GM23338 (cell line): Measurements from ENCODE around the gene ZKSCAN2. TPM values are rescaled to one million over a fixed set of nuclear protein-coding genes. Genes with fewer than 3 reads are reported as not detected.

Experiments
- ATAC-seq: fragments of 200-7000 bp; cut with Tn5 transposase; 3 replicates; pipeline ENCODE4 v1.9.1; 2020
- DNase-seq: peaks from one replicate; pipeline ENCODE4 v3.0.0-alpha.2; 2015; ENCODE audit warnings: low spot score
- H2AFZ ChIP-seq: fragments of 200-600 bp; sonication (generic); 2 replicates; pipeline ENCODE4 v1.8.0; 2016; ENCODE audit warnings: antibody characterized with exemption, mild to moderate bottlenecking, moderate library complexity
- H3F3A ChIP-seq: fragments of 200-600 bp; sonication (generic); replicated peaks from 2 replicates; pipeline ENCODE4 v1.8.0; 2017; ENCODE audit warnings: antibody characterized with exemption, mixed run types, low read depth
- H3K27ac ChIP-seq: fragments of 200-600 bp; sonication (generic); 2 replicates; pipeline ENCODE4 v1.6.1; 2016; ENCODE audit warnings: low read depth
- H3K27me3 ChIP-seq: fragments of 200-600 bp; sonication (generic); 2 replicates; pipeline ENCODE4 v1.8.0; 2016; ENCODE audit warnings: mild to moderate bottlenecking, mixed run types, moderate library complexity; ENCODE audit not compliant: insufficient read depth
- H3K36me3 ChIP-seq: fragments of 200-600 bp; sonication (generic); 2 replicates; pipeline ENCODE4 v1.8.0; 2016; ENCODE audit warnings: mild to moderate bottlenecking; ENCODE audit not compliant: insufficient read depth
- H3K4me1 ChIP-seq: fragments of 200-600 bp; sonication (generic); 2 replicates; pipeline ENCODE4 v1.8.0; 2016; ENCODE audit warnings: mild to moderate bottlenecking, moderate library complexity; ENCODE audit not compliant: insufficient read depth
- H3K4me2 ChIP-seq: fragments of 200-600 bp; sonication (generic); 2 replicates; pipeline ENCODE4 v1.7.1; 2017; ENCODE audit warnings: mixed run types
- H3K4me3 ChIP-seq: fragments of 200-600 bp; sonication (generic); 2 replicates; pipeline ENCODE4 v1.6.1; 2016; ENCODE audit warnings: mixed run types
- H3K79me2 ChIP-seq: fragments of 200-600 bp; sonication (generic); replicated peaks from 2 replicates; pipeline ENCODE4 v1.8.0; 2017; ENCODE audit warnings: mild to moderate bottlenecking; ENCODE audit not compliant: insufficient read depth
- H3K9me2 ChIP-seq: fragments of 200-600 bp; sonication (generic); 2 replicates; pipeline ENCODE4 v1.8.0; 2017; ENCODE audit not compliant: insufficient read depth
- H4K20me1 ChIP-seq: fragments of 200-600 bp; sonication (generic); replicated peaks from 2 replicates; pipeline ENCODE4 v1.8.0; 2017; ENCODE audit warnings: mild to moderate bottlenecking; ENCODE audit not compliant: insufficient read depth
- H3K27ac Mint-ChIP-seq: 2 replicates; pipeline ENCODE4 v1.8.0; 2020; ENCODE audit warnings: inconsistent platforms, mild to moderate bottlenecking, moderate library complexity, mixed read lengths
- H3K27me3 Mint-ChIP-seq: 3 replicates; pipeline ENCODE4 v1.8.0; 2022; ENCODE audit warnings: low read depth, mild to moderate bottlenecking, moderate library complexity, mixed read lengths, inconsistent platforms; ENCODE audit not compliant: insufficient read depth, poor library complexity
- H3K36me3 Mint-ChIP-seq: 3 replicates; pipeline ENCODE4 v1.8.0; 2021; ENCODE audit warnings: low read depth, mild to moderate bottlenecking, inconsistent platforms, moderate library complexity, mixed read lengths
- H3K4me1 Mint-ChIP-seq: 3 replicates; pipeline ENCODE4 v1.8.0; 2020; ENCODE audit warnings: mild to moderate bottlenecking, inconsistent platforms, mixed read lengths
- H3K4me3 Mint-ChIP-seq: 3 replicates; pipeline ENCODE4 v1.8.0; 2021; ENCODE audit warnings: moderate library complexity, mild to moderate bottlenecking, inconsistent platforms, mixed read lengths
- H3K9me3 Mint-ChIP-seq: 3 replicates; pipeline ENCODE4 v1.8.0; 2020; ENCODE audit warnings: moderate library complexity, mild to moderate bottlenecking, inconsistent platforms, mixed read lengths
- CREB1 ChIP-seq: fragments of 250-450 bp; sonication (Bioruptor Pico); IDR thresholded peaks from 2 replicates; pipeline ENCODE4 v1.5.0; 2020; ENCODE audit warnings: low read depth, mild to moderate bottlenecking, moderate library complexity
- ETS1 ChIP-seq: IDR thresholded peaks from 2 replicates; pipeline ENCODE4 v1.6.1; 2016; ENCODE audit warnings: antibody characterized with exemption
- EZH2 ChIP-seq: fragments of 200-600 bp; sonication (generic); IDR thresholded peaks from one replicate; pipeline ENCODE4 v1.8.0; 2017; ENCODE audit warnings: antibody characterized with exemption, mild to moderate bottlenecking, low read depth; ENCODE audit not compliant: unreplicated experiment
- EZH2phosphoT487 ChIP-seq: fragments of 200-600 bp; sonication (generic); IDR thresholded peaks from one replicate; pipeline ENCODE4 v1.8.1; 2018; ENCODE audit warnings: antibody characterized with exemption; ENCODE audit not compliant: unreplicated experiment
- JUNB ChIP-seq: IDR thresholded peaks from one replicate; pipeline ENCODE4 v1.6.1; 2016; ENCODE audit warnings: antibody characterized with exemption; ENCODE audit not compliant: unreplicated experiment
- NANOG ChIP-seq: IDR thresholded peaks from 2 replicates; pipeline ENCODE4 v1.6.1; 2016; ENCODE audit warnings: antibody characterized with exemption, borderline replicate concordance
- POLR2AphosphoS5 ChIP-seq: IDR thresholded peaks from 2 replicates; pipeline ENCODE4 v1.6.1; 2016; ENCODE audit warnings: antibody characterized with exemption, low read depth
- STAT1 ChIP-seq: IDR thresholded peaks from one replicate; pipeline ENCODE4 v1.6.1; 2016; ENCODE audit warnings: antibody characterized with exemption; ENCODE audit not compliant: unreplicated experiment
- ZNF114 ChIP-seq: fragments of 250-450 bp; sonication (Bioruptor Pico); IDR thresholded peaks from 2 replicates; pipeline ENCODE4 v1.5.0; 2020; ENCODE audit warnings: mild to moderate bottlenecking, moderate library complexity
- ZNF331 ChIP-seq: fragments of 250-450 bp; sonication (Bioruptor Pico); IDR thresholded peaks from 2 replicates; pipeline ENCODE4 v1.5.0; 2020; ENCODE audit warnings: low read depth, mild to moderate bottlenecking, moderate library complexity
- polyA plus RNA-seq: library from polyadenylated mRNA; unstranded; fragments of >200 nt; fragmentation: Nextera tagmentation; extraction: Ambion mirVana; gene quantifications from 2 replicates; pipeline ENCODE4 v1.2.1, GENCODE V29; 2016
- total RNA-seq: library from RNA; depleted of rRNA; stranded (reverse); fragments of >200 nt; shearing (Covaris generic); gene quantifications from 2 replicates; pipeline ENCODE4 v1.2.3, GENCODE V29; 2014
- TF ChIP-seq, protein P1 (sequence below): fragments of 250-450 bp; sonication (Bioruptor Pico); IDR thresholded peaks from 2 replicates; pipeline ENCODE4 v1.5.0; 2020; ENCODE audit warnings: mild to moderate bottlenecking, moderate library complexity
- TF ChIP-seq, protein P2 (sequence below): IDR thresholded peaks from one replicate; pipeline ENCODE4 v1.6.1; 2018; ENCODE audit warnings: antibody characterized with exemption; ENCODE audit not compliant: unreplicated experiment
- TF ChIP-seq, protein P3 (sequence below), 2 experiments: fragments of 200-600 bp in 1 of 2; sonication (generic) in 1 of 2; conservative IDR thresholded peaks; 2 replicates each; pipeline versions ENCODE4 v1.5.1 to v1.6.1; 2016 to 2017; ENCODE audit warnings: antibody characterized with exemption in 2 of 2, low read depth in 2 of 2, mild to moderate bottlenecking in 2 of 2, moderate library complexity in 1 of 2

Gene ZKSCAN2
- total and polyA plus RNA-seq, 2 experiments from 2014 or later = 2.0 to 8.8 TPM

DNA sequence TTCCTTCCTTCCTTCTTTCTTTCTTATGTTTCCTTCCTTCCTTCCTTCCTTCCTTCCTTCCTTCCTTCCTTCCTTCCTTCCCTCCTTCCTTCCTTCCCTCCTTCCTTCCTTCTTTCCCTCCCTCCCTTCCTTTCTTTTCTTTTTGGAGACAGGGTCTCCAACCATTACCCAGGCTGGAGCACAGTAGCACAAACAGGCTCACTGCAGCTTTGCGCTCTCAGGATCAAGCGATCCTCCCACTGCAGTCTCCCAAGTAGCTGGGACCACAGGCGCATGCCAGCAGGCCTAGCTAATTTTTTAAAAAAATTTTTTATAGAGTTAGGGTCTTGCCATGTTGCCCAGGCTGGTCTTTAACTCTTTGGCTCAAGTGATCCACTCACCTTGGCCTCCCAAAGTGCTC, 31.8 kb upstream of the ZKSCAN2 start:
- no peak for ATAC-seq
- no peaks in the 10 kb centered on the region for H3K9me2 ChIP-seq
- H3K27me3 ChIP-seq = no peaks in the 10 kb centered on the region
- DNase-seq = no peak
- H3K79me2 ChIP-seq = no peaks in the 10 kb centered on the region
- H3K4me1 Mint-ChIP-seq = no peaks in the 10 kb centered on the region
- TF ChIP-seq ZNF114 (CRISPR knock-in tag) = no peak
- no peak for TF ChIP-seq NANOG
- no peak for TF ChIP-seq CREB1
- TF ChIP-seq, protein P1, sequence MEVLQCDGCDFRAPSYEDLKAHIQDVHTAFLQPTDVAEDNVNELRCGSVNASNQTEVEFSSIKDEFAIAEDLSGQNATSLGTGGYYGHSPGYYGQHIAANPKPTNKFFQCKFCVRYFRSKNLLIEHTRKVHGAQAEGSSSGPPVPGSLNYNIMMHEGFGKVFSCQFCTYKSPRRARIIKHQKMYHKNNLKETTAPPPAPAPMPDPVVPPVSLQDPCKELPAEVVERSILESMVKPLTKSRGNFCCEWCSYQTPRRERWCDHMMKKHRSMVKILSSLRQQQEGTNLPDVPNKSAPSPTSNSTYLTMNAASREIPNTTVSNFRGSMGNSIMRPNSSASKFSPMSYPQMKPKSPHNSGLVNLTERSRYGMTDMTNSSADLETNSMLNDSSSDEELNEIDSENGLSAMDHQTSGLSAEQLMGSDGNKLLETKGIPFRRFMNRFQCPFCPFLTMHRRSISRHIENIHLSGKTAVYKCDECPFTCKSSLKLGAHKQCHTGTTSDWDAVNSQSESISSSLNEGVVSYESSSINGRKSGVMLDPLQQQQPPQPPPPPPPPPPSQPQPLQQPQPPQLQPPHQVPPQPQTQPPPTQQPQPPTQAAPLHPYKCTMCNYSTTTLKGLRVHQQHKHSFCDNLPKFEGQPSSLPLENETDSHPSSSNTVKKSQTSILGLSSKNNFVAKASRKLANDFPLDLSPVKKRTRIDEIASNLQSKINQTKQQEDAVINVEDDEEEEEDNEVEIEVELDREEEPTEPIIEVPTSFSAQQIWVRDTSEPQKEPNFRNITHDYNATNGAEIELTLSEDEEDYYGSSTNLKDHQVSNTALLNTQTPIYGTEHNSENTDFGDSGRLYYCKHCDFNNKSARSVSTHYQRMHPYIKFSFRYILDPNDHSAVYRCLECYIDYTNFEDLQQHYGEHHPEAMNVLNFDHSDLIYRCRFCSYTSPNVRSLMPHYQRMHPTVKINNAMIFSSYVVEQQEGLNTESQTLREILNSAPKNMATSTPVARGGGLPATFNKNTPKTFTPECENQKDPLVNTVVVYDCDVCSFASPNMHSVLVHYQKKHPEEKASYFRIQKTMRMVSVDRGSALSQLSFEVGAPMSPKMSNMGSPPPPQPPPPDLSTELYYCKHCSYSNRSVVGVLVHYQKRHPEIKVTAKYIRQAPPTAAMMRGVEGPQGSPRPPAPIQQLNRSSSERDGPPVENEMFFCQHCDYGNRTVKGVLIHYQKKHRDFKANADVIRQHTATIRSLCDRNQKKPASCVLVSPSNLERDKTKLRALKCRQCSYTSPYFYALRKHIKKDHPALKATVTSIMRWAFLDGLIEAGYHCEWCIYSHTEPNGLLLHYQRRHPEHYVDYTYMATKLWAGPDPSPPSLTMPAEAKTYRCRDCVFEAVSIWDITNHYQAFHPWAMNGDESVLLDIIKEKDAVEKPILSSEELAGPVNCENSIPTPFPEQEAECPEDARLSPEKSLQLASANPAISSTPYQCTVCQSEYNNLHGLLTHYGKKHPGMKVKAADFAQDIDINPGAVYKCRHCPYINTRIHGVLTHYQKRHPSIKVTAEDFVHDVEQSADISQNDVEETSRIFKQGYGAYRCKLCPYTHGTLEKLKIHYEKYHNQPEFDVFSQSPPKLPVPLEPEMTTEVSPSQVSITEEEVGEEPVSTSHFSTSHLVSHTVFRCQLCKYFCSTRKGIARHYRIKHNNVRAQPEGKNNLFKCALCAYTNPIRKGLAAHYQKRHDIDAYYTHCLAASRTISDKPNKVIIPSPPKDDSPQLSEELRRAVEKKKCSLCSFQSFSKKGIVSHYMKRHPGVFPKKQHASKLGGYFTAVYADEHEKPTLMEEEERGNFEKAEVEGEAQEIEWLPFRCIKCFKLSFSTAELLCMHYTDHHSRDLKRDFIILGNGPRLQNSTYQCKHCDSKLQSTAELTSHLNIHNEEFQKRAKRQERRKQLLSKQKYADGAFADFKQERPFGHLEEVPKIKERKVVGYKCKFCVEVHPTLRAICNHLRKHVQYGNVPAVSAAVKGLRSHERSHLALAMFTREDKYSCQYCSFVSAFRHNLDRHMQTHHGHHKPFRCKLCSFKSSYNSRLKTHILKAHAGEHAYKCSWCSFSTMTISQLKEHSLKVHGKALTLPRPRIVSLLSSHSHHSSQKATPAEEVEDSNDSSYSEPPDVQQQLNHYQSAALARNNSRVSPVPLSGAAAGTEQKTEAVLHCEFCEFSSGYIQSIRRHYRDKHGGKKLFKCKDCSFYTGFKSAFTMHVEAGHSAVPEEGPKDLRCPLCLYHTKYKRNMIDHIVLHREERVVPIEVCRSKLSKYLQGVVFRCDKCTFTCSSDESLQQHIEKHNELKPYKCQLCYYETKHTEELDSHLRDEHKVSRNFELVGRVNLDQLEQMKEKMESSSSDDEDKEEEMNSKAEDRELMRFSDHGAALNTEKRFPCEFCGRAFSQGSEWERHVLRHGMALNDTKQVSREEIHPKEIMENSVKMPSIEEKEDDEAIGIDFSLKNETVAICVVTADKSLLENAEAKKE (CRISPR knock-in tag) = no peak
- no peak for TF ChIP-seq STAT1
- no peak for TF ChIP-seq EZH2phosphoT487
- TF ChIP-seq, protein P2, sequence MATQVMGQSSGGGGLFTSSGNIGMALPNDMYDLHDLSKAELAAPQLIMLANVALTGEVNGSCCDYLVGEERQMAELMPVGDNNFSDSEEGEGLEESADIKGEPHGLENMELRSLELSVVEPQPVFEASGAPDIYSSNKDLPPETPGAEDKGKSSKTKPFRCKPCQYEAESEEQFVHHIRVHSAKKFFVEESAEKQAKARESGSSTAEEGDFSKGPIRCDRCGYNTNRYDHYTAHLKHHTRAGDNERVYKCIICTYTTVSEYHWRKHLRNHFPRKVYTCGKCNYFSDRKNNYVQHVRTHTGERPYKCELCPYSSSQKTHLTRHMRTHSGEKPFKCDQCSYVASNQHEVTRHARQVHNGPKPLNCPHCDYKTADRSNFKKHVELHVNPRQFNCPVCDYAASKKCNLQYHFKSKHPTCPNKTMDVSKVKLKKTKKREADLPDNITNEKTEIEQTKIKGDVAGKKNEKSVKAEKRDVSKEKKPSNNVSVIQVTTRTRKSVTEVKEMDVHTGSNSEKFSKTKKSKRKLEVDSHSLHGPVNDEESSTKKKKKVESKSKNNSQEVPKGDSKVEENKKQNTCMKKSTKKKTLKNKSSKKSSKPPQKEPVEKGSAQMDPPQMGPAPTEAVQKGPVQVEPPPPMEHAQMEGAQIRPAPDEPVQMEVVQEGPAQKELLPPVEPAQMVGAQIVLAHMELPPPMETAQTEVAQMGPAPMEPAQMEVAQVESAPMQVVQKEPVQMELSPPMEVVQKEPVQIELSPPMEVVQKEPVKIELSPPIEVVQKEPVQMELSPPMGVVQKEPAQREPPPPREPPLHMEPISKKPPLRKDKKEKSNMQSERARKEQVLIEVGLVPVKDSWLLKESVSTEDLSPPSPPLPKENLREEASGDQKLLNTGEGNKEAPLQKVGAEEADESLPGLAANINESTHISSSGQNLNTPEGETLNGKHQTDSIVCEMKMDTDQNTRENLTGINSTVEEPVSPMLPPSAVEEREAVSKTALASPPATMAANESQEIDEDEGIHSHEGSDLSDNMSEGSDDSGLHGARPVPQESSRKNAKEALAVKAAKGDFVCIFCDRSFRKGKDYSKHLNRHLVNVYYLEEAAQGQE = no peak
- no peak for TF ChIP-seq ETS1
- TF ChIP-seq JUNB = no peak
- no peak for TF ChIP-seq POLR2AphosphoS5
- TF ChIP-seq EZH2 = no peak
- TF ChIP-seq ZNF331 (CRISPR knock-in tag) = no peak
- TF ChIP-seq, protein P3, sequence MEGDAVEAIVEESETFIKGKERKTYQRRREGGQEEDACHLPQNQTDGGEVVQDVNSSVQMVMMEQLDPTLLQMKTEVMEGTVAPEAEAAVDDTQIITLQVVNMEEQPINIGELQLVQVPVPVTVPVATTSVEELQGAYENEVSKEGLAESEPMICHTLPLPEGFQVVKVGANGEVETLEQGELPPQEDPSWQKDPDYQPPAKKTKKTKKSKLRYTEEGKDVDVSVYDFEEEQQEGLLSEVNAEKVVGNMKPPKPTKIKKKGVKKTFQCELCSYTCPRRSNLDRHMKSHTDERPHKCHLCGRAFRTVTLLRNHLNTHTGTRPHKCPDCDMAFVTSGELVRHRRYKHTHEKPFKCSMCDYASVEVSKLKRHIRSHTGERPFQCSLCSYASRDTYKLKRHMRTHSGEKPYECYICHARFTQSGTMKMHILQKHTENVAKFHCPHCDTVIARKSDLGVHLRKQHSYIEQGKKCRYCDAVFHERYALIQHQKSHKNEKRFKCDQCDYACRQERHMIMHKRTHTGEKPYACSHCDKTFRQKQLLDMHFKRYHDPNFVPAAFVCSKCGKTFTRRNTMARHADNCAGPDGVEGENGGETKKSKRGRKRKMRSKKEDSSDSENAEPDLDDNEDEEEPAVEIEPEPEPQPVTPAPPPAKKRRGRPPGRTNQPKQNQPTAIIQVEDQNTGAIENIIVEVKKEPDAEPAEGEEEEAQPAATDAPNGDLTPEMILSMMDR (conservative IDR thresholded peaks at IDR 0.05; ENCODE audit: low read depth in 2 of 2) = no peak
- H3K4me2 ChIP-seq = no peak overlapping the region
- H3K27me3 Mint-ChIP-seq = peaks cover 2% of the 10 kb centered on the region
- no peaks in the 10 kb centered on the region for H4K20me1 ChIP-seq
- no peak overlapping the region for H3K27ac ChIP-seq
- no peaks in the 10 kb centered on the region for H3F3A ChIP-seq
- no peaks in the 10 kb centered on the region for H3K4me1 ChIP-seq
- no peak overlapping the region for H3K4me3 ChIP-seq
- H2AFZ ChIP-seq = no peak overlapping the region
- H3K36me3 ChIP-seq = no peaks in the 10 kb centered on the region
- H3K9me3 Mint-ChIP-seq = peaks cover 67% of the 10 kb centered on the region
- H3K36me3 Mint-ChIP-seq = peaks cover 25% of the 10 kb centered on the region
- H3K4me3 Mint-ChIP-seq = no peak overlapping the region
- H3K27ac Mint-ChIP-seq = no peak overlapping the region
